Mucosa of descending colon (tissue), 3 donors: ENCODE data around the gene GIMAP4. TPM values are rescaled to one million over a fixed set of nuclear protein-coding genes. Genes with fewer than 3 reads are reported as not detected.

ENCODE experiments used
- ATAC-seq: fragments of 200-7000 bp; cut with Tn5 transposase; one replicate; pipeline ENCODE4 v1.9.1; 2020; ENCODE audit warnings: mild to moderate bottlenecking, moderate library complexity
- DNase-seq, 3 donors: peaks; one replicate each; pipeline ENCODE4 v3.0.0-alpha.2; 2020
- H3K36me3 ChIP-seq: fragments of 200-600 bp; one replicate; pipeline ENCODE4 v1.8.0; 2021; ENCODE audit warnings: low read depth, mild to moderate bottlenecking
- H3K4me1 ChIP-seq: fragments of 200-600 bp; one replicate; pipeline ENCODE4 v1.8.0; 2021; ENCODE audit warnings: low read depth, mild to moderate bottlenecking
- H3K4me3 ChIP-seq: fragments of 200-600 bp; one replicate; pipeline ENCODE4 v1.8.0; 2021; ENCODE audit warnings: mild to moderate bottlenecking
- H3K9me3 ChIP-seq: fragments of 200-600 bp; one replicate; pipeline ENCODE4 v1.8.0; 2021; ENCODE audit warnings: mild to moderate bottlenecking
- intact Hi-C, 2 donors: fragments of 100-400 bp; cut with DNase I in 1 of 2; cut with micrococcal nuclease in 1 of 2; formaldehyde crosslinking; loops; one replicate each; pipeline versions ENCODE4 v1.11.0 to v1.11.1; 2022; cut with DNase I, micrococcal nuclease
- total RNA-seq, 3 donors: library from RNA; stranded (reverse); fragmentation: NEBNext Ultra II Directional in 2 of 3; extraction: Animal tissue kit (Norgen Biotek cat#: 25700) in 2 of 3; gene quantifications; one replicate each; pipeline versions ENCODE4 v1.2.1 to v1.2.4, GENCODE V29; 2021 to 2023
- TF ChIP-seq, protein P1 (sequence below): fragments of 200-600 bp; IDR thresholded peaks from one replicate; pipeline ENCODE4 v1.8.0; 2022; ENCODE audit warnings: antibody characterized with exemption, mild to moderate bottlenecking
- donor health status: DM: no; HTN: no; CAD: no; lungs with moderate emphysema.
- donor health status: DM: no; HTN: no; CAD: no.
- donor health status: DM: no; HTN: yes; CAD: no.

Gene GIMAP4
- total RNA-seq, 3 donors from 2014 or later = 10.5 to 22.6 (median 18.1) TPM

- Histone ChIP-seq H3K36me3 (no peaks in the 10 kb centered on the region), H3K9me3 (no peaks in the 10 kb centered on the region), H3K4me3 (no peak overlapping the region), H3K4me1 (no peaks in the 10 kb centered on the region)
- no peak for DNase-seq
- no peak for ATAC-seq
- TF ChIP-seq, protein P1, sequence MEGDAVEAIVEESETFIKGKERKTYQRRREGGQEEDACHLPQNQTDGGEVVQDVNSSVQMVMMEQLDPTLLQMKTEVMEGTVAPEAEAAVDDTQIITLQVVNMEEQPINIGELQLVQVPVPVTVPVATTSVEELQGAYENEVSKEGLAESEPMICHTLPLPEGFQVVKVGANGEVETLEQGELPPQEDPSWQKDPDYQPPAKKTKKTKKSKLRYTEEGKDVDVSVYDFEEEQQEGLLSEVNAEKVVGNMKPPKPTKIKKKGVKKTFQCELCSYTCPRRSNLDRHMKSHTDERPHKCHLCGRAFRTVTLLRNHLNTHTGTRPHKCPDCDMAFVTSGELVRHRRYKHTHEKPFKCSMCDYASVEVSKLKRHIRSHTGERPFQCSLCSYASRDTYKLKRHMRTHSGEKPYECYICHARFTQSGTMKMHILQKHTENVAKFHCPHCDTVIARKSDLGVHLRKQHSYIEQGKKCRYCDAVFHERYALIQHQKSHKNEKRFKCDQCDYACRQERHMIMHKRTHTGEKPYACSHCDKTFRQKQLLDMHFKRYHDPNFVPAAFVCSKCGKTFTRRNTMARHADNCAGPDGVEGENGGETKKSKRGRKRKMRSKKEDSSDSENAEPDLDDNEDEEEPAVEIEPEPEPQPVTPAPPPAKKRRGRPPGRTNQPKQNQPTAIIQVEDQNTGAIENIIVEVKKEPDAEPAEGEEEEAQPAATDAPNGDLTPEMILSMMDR = no peak
- intact Hi-C loops = no loop called here
Measured at GRCh38 chr7:150620061-150620460, 52.9 kb downstream of the GIMAP4 start.

GRCh38 chr7:150620617-150621371, 53.6 kb downstream of the GIMAP4 start:
- H3K36me3 ChIP-seq = no peaks in the 10 kb centered on the region
- TF ChIP-seq, protein P1 = no peak
- intact Hi-C loops = no loop called here
- ATAC-seq (no peak), DNase-seq (no peak)
- H3K4me3 ChIP-seq = no peak overlapping the region
- H3K9me3 ChIP-seq = no peaks in the 10 kb centered on the region
- no peaks in the 10 kb centered on the region for H3K4me1 ChIP-seq

- Histone ChIP-seq H3K36me3 (no peaks in the 10 kb centered on the region), H3K9me3 (no peaks in the 10 kb centered on the region), H3K4me3 (no peak overlapping the region), H3K4me1 (no peaks in the 10 kb centered on the region)
- TF ChIP-seq, protein P1 = no peak
- ATAC-seq (no peak), DNase-seq (no peak)
- intact Hi-C loops = no loop called here
Measured at GRCh38 chr7:150621376-150621775, 54.2 kb downstream of the GIMAP4 start.

Other genes with a start within 250 kb of the GIMAP4 start
- gene LRRC61, start 244.0 kb upstream of the GIMAP4 start, total RNA-seq = 10 to 100 TPM; 11.8 to 14.5 (median 14.5) TPM
- 10 to 100 TPM; 29.9 to 53.0 (median 30.2) TPM for gene ACTR3C, start 243.8 kb upstream of the GIMAP4 start, total RNA-seq
- 100 to 1,000 TPM in 1 of 3 donors, 10 to 100 TPM in 2; 82.6 to 202 (median 98.9) TPM for gene RARRES2, start 225.8 kb upstream of the GIMAP4 start, total RNA-seq
- 100 to 1,000 TPM; 151 to 228 (median 202) TPM for gene REPIN1, start 198.6 kb upstream of the GIMAP4 start, total RNA-seq
- gene ZNF775, start 188.1 kb upstream of the GIMAP4 start, total RNA-seq = 10 to 100 TPM; 10.9 to 11.8 (median 11.3) TPM
- gene GIMAP8, start 116.8 kb upstream of the GIMAP4 start, total RNA-seq = 1 to 10 TPM; 4.1 to 9.1 (median 5.5) TPM
- 10 to 100 TPM in 1 of 3 donors, 1 to 10 TPM in 2; 6.7 to 11.5 (median 9.8) TPM for gene GIMAP7, start 52.5 kb upstream of the GIMAP4 start, total RNA-seq
- gene GIMAP6, start 65.0 kb downstream of the GIMAP4 start, total RNA-seq = 10 to 100 TPM in 2 of 3 donors, 1 to 10 TPM in 1; 7.5 to 14.9 (median 13.2) TPM
- 1 to 10 TPM; 8.1 to 8.6 (median 8.3) TPM for gene GIMAP2, start 118.3 kb downstream of the GIMAP4 start, total RNA-seq
- 1 to 10 TPM in 2 of 3 donors, under 1 TPM in 1; 0.84 to 3.6 (median 2.9) TPM for gene GIMAP1, start 149.2 kb downstream of the GIMAP4 start, total RNA-seq
- 10 to 100 TPM in 1 of 3 donors, 1 to 10 TPM in 2; 3.1 to 10.3 (median 9.3) TPM for gene GIMAP5, start 170.0 kb downstream of the GIMAP4 start, total RNA-seq
- 100 to 1,000 TPM; 210 to 401 (median 338) TPM for gene TMEM176B, start 233.0 kb downstream of the GIMAP4 start, total RNA-seq
- gene TMEM176A, start 233.4 kb downstream of the GIMAP4 start, total RNA-seq = 100 to 1,000 TPM; 178 to 282 (median 245) TPM